GM18858 (cell line): ENCODE measurements around the gene STXBP6.
"Not testable (repeated sequence)": the region's sequence is repeated elsewhere in the genome, so short reads cannot be mapped to it uniquely, and the experiment has no call there.

Source experiments
- ATAC-seq: cut with Tn5 transposase; IDR thresholded peaks from one replicate; pipeline ENCODE4 v1.9.1; 2021; ENCODE audit not compliant: unreplicated experiment

The STXBP6 gene

GRCh38 chr14:24959791-24960331, 90.1 kb downstream of the STXBP6 start:
- peak; percentile 83 for ATAC-seq

- no peak for ATAC-seq
Observed at GRCh38 chr14:24958271-24958670, 91.7 kb downstream of the STXBP6 start.

GRCh38 chr14:24957814-24958213, 92.1 kb downstream of the STXBP6 start:
- ATAC-seq = no peak

- ATAC-seq = no peak
Observed at GRCh38 chr14:24956104-24956503, 93.8 kb downstream of the STXBP6 start.

- ATAC-seq = no peak
Observed at GRCh38 chr14:24954700-24955037, 95.3 kb downstream of the STXBP6 start.

- peak; percentile 71 for ATAC-seq
Observed at GRCh38 chr14:24954037-24954699, 95.8 kb downstream of the STXBP6 start.

GRCh38 chr14:24952851-24953666, 96.9 kb downstream of the STXBP6 start:
- ATAC-seq = no peak

GRCh38 chr14:24948261-24948847, 101.6 kb downstream of the STXBP6 start:
- no peak for ATAC-seq

GRCh38 chr14:24947131-24947530, 102.8 kb downstream of the STXBP6 start:
- no peak for ATAC-seq

- no peak for ATAC-seq
Observed at GRCh38 chr14:24944800-24945199, 105.1 kb downstream of the STXBP6 start.

GRCh38 chr14:24943024-24943423, 106.9 kb downstream of the STXBP6 start:
- no peak for ATAC-seq

GRCh38 chr14:24941719-24942118, 108.2 kb downstream of the STXBP6 start:
- peak; percentile 46 for ATAC-seq

GRCh38 chr14:24940213-24940783, 109.6 kb downstream of the STXBP6 start:
- no peak for ATAC-seq

GRCh38 chr14:24938593-24938992, 111.4 kb downstream of the STXBP6 start:
- no peak for ATAC-seq

GRCh38 chr14:24937300-24937699, 112.6 kb downstream of the STXBP6 start:
- no peak for ATAC-seq

GRCh38 chr14:24936773-24937172, 113.2 kb downstream of the STXBP6 start:
- ATAC-seq = not testable (repeated sequence)

- ATAC-seq = no peak
Observed at GRCh38 chr14:24935796-24936195, 114.2 kb downstream of the STXBP6 start.

- ATAC-seq = no peak
Observed at GRCh38 chr14:24928386-24928900, 121.5 kb downstream of the STXBP6 start.

- ATAC-seq = no peak
Observed at GRCh38 chr14:24927809-24928208, 122.1 kb downstream of the STXBP6 start.

GRCh38 chr14:24925771-24926374, 124.1 kb downstream of the STXBP6 start:
- ATAC-seq = no peak

GRCh38 chr14:24924544-24924943, 125.4 kb downstream of the STXBP6 start:
- no peak for ATAC-seq
